ENCODE results near the gene ADRA2B. TPM values are rescaled to one million over a fixed set of nuclear protein-coding genes. Genes with fewer than 3 reads are reported as not detected.

The ADRA2B gene
- total RNA-seq, 1 donor from 2014 or later: 0.14 TPM

DNA sequence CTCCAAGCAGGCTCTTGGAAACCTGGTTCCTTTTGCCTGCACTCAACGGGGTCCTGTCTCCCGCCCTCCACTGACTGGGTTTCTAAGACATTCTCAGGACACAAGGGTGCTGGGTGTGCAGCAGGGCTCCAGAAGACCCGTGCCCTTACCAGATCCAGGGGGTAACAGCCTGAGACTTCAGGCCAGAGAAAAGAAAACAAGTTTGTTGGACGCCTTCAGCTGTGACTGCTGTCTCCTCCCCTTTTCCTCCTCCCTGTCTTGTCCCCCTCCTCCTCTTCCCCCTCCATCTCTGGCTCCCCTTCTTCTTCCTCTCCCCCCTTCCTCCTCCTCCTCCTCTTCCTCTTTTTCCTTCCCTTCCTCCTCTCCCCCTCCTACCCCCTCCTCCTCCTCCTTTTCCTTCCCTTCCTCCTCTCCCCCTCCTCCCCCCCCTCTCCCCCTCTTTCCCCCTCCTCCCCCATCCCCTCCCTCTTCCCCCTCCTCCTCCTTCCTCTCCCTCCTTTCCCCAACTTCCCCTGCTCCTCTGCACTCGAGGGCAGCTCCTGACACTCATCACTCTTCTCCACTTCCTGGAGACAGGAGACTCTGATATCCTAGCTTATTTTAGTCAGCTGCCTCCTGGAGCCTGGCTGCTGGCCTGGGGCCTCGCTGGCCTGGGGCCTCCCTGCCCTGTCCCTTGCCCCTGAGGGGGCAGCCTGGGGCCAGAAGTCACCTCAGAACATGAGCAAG is 12.4 kb downstream of the ADRA2B start:
- Histone ChIP-seq H3K4me3 (no peak overlapping the region), H3K4me1 (no peaks in the 10 kb centered on the region), H3K9me3 (peaks cover 10% of the 10 kb centered on the region), H3K27me3 (no peaks in the 10 kb centered on the region), H3K36me3 (no peaks in the 10 kb centered on the region), H3K27ac (no peak overlapping the region)
- ATAC-seq: no peak
- peak; percentile 54 for DNase-seq
- intact Hi-C loops (cut with DNase I): no loop called here
- TF ChIP-seq, protein P1, sequence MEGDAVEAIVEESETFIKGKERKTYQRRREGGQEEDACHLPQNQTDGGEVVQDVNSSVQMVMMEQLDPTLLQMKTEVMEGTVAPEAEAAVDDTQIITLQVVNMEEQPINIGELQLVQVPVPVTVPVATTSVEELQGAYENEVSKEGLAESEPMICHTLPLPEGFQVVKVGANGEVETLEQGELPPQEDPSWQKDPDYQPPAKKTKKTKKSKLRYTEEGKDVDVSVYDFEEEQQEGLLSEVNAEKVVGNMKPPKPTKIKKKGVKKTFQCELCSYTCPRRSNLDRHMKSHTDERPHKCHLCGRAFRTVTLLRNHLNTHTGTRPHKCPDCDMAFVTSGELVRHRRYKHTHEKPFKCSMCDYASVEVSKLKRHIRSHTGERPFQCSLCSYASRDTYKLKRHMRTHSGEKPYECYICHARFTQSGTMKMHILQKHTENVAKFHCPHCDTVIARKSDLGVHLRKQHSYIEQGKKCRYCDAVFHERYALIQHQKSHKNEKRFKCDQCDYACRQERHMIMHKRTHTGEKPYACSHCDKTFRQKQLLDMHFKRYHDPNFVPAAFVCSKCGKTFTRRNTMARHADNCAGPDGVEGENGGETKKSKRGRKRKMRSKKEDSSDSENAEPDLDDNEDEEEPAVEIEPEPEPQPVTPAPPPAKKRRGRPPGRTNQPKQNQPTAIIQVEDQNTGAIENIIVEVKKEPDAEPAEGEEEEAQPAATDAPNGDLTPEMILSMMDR (IDR thresholded peaks at IDR 0.05): no peak

DNA sequence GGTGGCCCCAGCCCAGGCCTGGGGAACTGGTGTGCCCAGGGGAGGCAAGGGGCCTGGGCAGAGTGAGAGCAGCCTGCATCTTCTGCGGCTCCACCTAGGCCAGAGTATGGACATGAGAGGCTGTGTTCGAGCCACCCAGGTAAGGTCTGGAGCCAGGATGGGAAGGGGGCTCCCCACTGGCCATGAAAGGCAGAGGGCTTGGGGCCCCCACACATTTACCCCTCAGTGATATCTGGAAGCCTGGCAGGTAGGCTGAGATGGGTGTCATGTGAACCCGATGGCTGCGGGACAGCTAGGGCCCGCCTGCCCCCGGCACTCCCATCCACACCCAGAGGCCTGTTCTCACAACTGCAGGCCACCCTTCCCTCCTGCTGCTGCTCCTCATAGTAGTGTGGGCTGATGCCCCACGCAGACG is 13.2 kb downstream of the ADRA2B start:
- TF ChIP-seq, protein P1 (IDR thresholded peaks at IDR 0.05): no peak
- no peak for ATAC-seq
- intact Hi-C loops (cut with DNase I): no loop called here

DNA sequence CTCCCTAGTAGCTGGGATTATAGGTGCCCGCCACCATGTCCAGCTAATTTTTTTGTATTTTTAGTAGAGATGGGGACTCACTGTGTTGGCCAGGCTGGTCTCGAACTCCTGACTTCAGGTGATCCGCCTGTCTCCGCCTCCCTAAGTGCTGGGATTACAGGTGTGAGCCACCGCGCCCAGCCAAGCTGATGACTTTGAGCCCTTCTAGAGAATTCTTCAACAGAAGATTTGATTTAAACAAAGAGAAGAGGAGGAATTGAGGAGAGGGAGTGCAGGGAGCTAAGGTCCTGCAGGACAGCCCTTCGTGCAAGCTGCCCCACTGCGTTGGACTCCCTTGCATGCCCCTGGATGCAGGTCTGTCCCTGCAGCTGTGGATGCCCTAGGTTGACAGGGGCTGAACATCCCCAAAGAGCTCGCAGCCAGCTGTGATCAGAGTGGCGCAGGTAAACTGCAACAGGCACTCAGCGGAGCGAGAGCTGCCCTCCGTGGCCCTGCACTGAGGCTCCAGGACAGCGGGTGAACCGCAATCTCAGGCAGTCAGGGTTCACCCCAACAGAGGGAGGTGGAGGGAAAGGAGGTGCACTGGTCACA is 13.7 kb downstream of the ADRA2B start:
- ATAC-seq: no peak
- H3K27me3 ChIP-seq: no peaks in the 10 kb centered on the region
- H3K4me3 ChIP-seq: no peak overlapping the region
- intact Hi-C loops (cut with DNase I): no loop called here
- no peaks in the 10 kb centered on the region for H3K36me3 ChIP-seq
- H3K9me3 ChIP-seq: peaks cover 10% of the 10 kb centered on the region
- TF ChIP-seq, protein P1 (IDR thresholded peaks at IDR 0.05): no peak
- DNase-seq: peak; percentile 51
- no peak overlapping the region for H3K27ac ChIP-seq
- no peaks in the 10 kb centered on the region for H3K4me1 ChIP-seq

More for the DNA sequence above, 13.2 kb downstream of the ADRA2B start:
- Histone ChIP-seq H3K36me3 (no peaks in the 10 kb centered on the region), H3K27ac (no peak overlapping the region), H3K4me1 (no peaks in the 10 kb centered on the region), H3K27me3 (no peaks in the 10 kb centered on the region), H3K4me3 (no peak overlapping the region), H3K9me3 (peaks cover 10% of the 10 kb centered on the region)
- peak; percentile 41 for DNase-seq

DNA sequence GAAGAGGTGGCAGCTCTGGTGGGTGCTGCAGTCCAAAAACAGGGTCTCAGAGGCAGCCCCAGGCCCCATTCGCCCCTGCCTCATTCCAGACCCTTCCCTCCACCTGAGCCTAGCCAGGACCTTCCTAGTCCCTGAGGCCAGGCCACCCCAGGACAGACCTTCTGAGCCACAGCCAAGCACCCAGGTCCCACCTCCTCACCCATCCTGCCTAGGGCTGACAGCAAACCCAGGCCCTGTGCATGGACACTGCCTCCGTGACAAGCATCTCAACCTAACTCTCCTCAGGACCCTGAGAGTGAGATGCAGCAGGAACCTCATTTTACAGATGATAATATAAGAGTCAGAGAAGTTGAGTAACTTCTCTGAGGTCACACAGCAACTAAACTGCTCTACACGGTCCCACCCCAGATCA is 15.5 kb downstream of the ADRA2B start:
- peaks cover 10% of the 10 kb centered on the region for H3K9me3 ChIP-seq
- ATAC-seq (no peak), DNase-seq (peak; percentile 22)
- intact Hi-C loops (cut with DNase I): no loop called here
- no peaks in the 10 kb centered on the region for H3K4me1 ChIP-seq
- H3K27ac ChIP-seq: no peak overlapping the region
- no peaks in the 10 kb centered on the region for H3K36me3 ChIP-seq
- no peaks in the 10 kb centered on the region for H3K27me3 ChIP-seq
- no peak overlapping the region for H3K4me3 ChIP-seq
- TF ChIP-seq, protein P1 (IDR thresholded peaks at IDR 0.05): no peak

DNA sequence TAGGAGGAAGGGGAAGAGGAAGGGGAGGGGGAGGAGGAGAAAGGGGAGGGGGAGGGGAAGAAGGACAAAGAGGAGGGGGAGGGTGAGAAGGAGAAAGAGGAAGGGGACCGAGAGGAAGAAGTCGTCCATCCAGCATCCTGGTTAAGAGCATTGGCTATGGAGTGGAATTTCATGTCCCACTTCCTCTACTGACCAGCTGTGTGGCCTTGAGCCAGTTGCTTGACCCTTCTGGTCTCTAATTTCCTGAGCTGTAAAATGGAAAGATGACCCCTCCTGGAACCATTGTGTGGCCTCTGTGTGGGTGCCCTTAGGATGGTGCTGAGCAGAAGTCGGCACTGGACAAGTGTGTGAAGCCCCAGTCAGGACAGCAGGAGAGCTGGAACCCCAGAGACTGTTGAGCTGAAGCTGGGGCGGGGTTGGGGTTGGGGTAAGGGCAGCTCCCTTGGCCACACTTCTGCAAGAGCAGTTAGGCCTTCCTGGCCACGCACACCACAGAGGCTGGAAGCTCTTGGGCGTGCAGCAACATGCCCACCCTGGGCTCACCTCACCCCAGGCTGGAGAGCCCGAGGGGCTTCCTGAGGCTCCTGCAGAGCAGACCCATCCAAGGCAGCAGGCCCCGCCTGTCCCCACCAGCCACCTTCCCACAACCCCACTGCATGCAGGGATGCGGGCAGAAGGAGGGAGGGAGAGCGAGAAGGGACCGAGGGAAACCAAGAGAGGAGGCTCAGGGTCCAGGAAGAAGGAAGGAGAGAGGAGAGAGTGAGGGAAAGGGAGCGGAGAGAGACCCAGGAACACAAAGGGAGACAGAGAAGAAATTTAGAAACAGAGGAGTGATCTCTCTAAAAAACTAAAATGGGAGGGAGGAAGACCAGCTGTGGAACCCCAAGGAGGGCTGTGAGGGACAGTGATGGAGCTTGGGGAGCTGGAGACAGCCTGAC is 16.2 kb downstream of the ADRA2B start:
- intact Hi-C loops (cut with DNase I): no loop called here
- no peaks in the 10 kb centered on the region for H3K27me3 ChIP-seq

More for the DNA sequence above, 16.2 kb downstream of the ADRA2B start:
- TF ChIP-seq, protein P1 (IDR thresholded peaks at IDR 0.05): no peak
- ATAC-seq (no peak), DNase-seq (peak; percentile 61)
- Histone ChIP-seq H3K9me3 (peaks cover 3% of the 10 kb centered on the region), H3K36me3 (no peaks in the 10 kb centered on the region), H3K4me3 (no peak overlapping the region), H3K4me1 (no peaks in the 10 kb centered on the region), H3K27ac (no peak overlapping the region)

Data from upper lobe of right lung (tissue), 1 donor.